Mesothelial cell of epicardium (in vitro differentiated cells): ENCODE data around the gene PRKG1. TPM values are rescaled to one million over a fixed set of nuclear protein-coding genes. Genes with fewer than 3 reads are reported as not detected.

Experiments
- DNase-seq, 2 experiments: peaks; one replicate each; pipeline ENCODE4 v3.0.0; 2021; ENCODE audit warnings: low spot score in 2 of 2; ENCODE audit not compliant: unreplicated experiment in 2 of 2
- H3K27ac Mint-ChIP-seq: 2 replicates; pipeline ENCODE4 v1.8.0; 2021; ENCODE audit warnings: mixed read lengths
- H3K27me3 Mint-ChIP-seq: 2 replicates; pipeline ENCODE4 v1.8.0; 2021; ENCODE audit warnings: low read depth, mixed read lengths
- H3K36me3 Mint-ChIP-seq: 2 replicates; pipeline ENCODE4 v1.8.0; 2021; ENCODE audit warnings: mixed read lengths
- H3K4me1 Mint-ChIP-seq: 2 replicates; pipeline ENCODE4 v1.8.0; 2021; ENCODE audit warnings: mixed read lengths
- H3K4me3 Mint-ChIP-seq: 2 replicates; pipeline ENCODE4 v1.8.0; 2021; ENCODE audit warnings: mild to moderate bottlenecking, moderate library complexity, mixed read lengths
- H3K9me3 Mint-ChIP-seq: 2 replicates; pipeline ENCODE4 v1.8.0; 2021; ENCODE audit warnings: mixed read lengths
- CTCF ChIP-seq: fragments of 200-600 bp; sonication (generic); IDR thresholded peaks from one replicate; pipeline ENCODE4 v1.5.0; 2021; ENCODE audit warnings: antibody characterized with exemption; ENCODE audit not compliant: unreplicated experiment
- total RNA-seq: library from RNA; stranded (reverse); gene quantifications from 3 replicates; pipeline ENCODE4 v1.2.1, GENCODE V29; 2021

Gene PRKG1
- total RNA-seq, 1 donor from 2014 or later = 37.0 TPM

GRCh38 chr10:51523440-51523839 lies 449.2 kb downstream of the PRKG1 start:
- DNase-seq = no peak
- H3K27ac Mint-ChIP-seq = no peak overlapping the region
- H3K4me1 Mint-ChIP-seq = peaks cover 23% of the 10 kb centered on the region
- H3K4me3 Mint-ChIP-seq = no peak overlapping the region
- TF ChIP-seq CTCF = no peak
- H3K9me3 Mint-ChIP-seq = peaks cover under 1% of the 10 kb centered on the region
- H3K36me3 Mint-ChIP-seq = no peaks in the 10 kb centered on the region
- no peaks in the 10 kb centered on the region for H3K27me3 Mint-ChIP-seq

GRCh38 chr10:51524041-51524440 lies 449.8 kb downstream of the PRKG1 start:
- H3K27ac Mint-ChIP-seq = no peak overlapping the region
- H3K4me3 Mint-ChIP-seq = no peak overlapping the region
- no peaks in the 10 kb centered on the region for H3K27me3 Mint-ChIP-seq
- no peaks in the 10 kb centered on the region for H3K36me3 Mint-ChIP-seq
- no peak for TF ChIP-seq CTCF
- no peaks in the 10 kb centered on the region for H3K9me3 Mint-ChIP-seq
- peaks cover 26% of the 10 kb centered on the region for H3K4me1 Mint-ChIP-seq
- DNase-seq = no peak

- Mint-ChIP-seq H3K4me3 (peak overlapping the region; percentile 43), H3K27me3 (no peaks in the 10 kb centered on the region), H3K27ac (peak overlapping the region; percentile 87), H3K36me3 (no peaks in the 10 kb centered on the region), H3K9me3 (no peaks in the 10 kb centered on the region), H3K4me1 (peaks cover 23% of the 10 kb centered on the region)
- no peak for TF ChIP-seq CTCF
- DNase-seq = no peak
Observed at GRCh38 chr10:51527522-51528219, 453.4 kb downstream of the PRKG1 start.

- no peaks in the 10 kb centered on the region for H3K36me3 Mint-ChIP-seq
- peak overlapping the region; percentile 87 for H3K27ac Mint-ChIP-seq
- no peak for DNase-seq
- no peak overlapping the region for H3K4me3 Mint-ChIP-seq
- H3K4me1 Mint-ChIP-seq = peaks cover 23% of the 10 kb centered on the region
- H3K27me3 Mint-ChIP-seq = no peaks in the 10 kb centered on the region
- TF ChIP-seq CTCF = no peak
- no peaks in the 10 kb centered on the region for H3K9me3 Mint-ChIP-seq
Observed at GRCh38 chr10:51528527-51528926, 454.2 kb downstream of the PRKG1 start.

GRCh38 chr10:51530541-51530940 lies 456.3 kb downstream of the PRKG1 start:
- Mint-ChIP-seq H3K4me1 (peaks cover 23% of the 10 kb centered on the region), H3K36me3 (no peaks in the 10 kb centered on the region), H3K4me3 (no peak overlapping the region), H3K27me3 (no peaks in the 10 kb centered on the region), H3K27ac (no peak overlapping the region), H3K9me3 (no peaks in the 10 kb centered on the region)
- no peak for DNase-seq
- TF ChIP-seq CTCF = no peak

GRCh38 chr10:51532044-51532443 lies 457.8 kb downstream of the PRKG1 start:
- no peak for DNase-seq
- no peak overlapping the region for H3K4me3 Mint-ChIP-seq
- H3K36me3 Mint-ChIP-seq = no peaks in the 10 kb centered on the region
- H3K27me3 Mint-ChIP-seq = no peaks in the 10 kb centered on the region
- TF ChIP-seq CTCF = no peak
- H3K4me1 Mint-ChIP-seq = peaks cover 17% of the 10 kb centered on the region
- no peak overlapping the region for H3K27ac Mint-ChIP-seq
- no peaks in the 10 kb centered on the region for H3K9me3 Mint-ChIP-seq
